ENCODE data around the gene FAM184A.

Gene FAM184A

DNA sequence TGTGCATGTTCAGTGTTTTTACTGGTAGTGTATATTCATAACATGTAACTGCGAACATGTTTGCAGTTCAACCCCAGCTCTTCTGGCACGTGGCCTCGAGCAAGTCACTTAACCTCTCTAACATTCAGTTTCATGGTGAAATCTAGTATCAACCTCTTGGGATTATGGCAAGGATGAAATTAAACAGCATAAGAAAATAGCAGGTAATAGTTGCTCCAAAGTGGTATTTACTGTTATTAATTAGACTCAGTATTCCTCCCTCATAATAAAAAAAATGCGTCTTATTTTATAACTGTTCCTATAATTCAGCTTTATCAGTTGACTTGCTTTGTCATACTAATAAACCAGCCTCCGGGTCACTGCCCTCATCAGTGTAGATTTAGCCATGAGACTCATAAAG is 15.0 kb downstream of the FAM184A start:
- H3K27ac ChIP-seq = no peak overlapping the region
- DNase-seq (ENCODE audit: low read depth, low spot score) = no peak

GRCh38 chr6:119061215-119061614 is 17.2 kb downstream of the FAM184A start:
- no peak for DNase-seq (ENCODE audit: low read depth, low spot score)
- no peak overlapping the region for H3K27ac ChIP-seq

DNA sequence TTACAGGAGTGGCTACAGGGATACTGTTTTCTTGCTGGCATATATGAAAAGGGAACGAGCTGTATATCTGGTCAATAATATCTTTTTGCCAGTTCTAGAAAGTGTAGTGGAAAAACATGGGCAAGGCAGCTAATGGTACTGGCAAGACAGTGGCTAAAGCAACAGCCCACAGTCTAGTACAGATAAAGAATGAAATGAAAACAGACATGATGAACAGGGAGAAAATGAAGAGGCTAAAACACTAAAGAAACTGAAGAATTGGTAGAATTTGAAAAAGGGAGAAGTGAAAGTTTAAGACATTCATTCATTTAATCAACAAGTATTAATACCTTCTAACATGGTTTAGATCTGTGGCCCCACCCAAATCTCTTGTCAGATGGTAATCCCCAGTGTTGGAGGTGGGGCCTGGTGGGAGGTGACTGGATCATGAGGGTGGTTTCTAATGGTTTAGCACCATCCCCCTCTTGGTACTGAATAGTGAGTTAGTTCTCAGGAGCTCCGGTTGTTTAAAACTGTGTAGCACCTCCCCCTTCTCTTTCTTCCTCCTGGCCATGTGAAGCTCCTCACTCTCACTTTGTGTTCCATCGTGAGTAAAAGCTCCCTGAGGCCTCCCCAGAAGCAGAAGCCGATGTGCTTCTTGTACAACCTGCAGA is 18.1 kb downstream of the FAM184A start:
- DNase-seq (ENCODE audit: low read depth, low spot score) = no peak
- no peak overlapping the region for H3K27ac ChIP-seq

- H3K27ac ChIP-seq = no peak overlapping the region
- DNase-seq (ENCODE audit: low read depth, low spot score) = no peak
Measured at GRCh38 chr6:119055069-119055468, 23.4 kb downstream of the FAM184A start.

DNA sequence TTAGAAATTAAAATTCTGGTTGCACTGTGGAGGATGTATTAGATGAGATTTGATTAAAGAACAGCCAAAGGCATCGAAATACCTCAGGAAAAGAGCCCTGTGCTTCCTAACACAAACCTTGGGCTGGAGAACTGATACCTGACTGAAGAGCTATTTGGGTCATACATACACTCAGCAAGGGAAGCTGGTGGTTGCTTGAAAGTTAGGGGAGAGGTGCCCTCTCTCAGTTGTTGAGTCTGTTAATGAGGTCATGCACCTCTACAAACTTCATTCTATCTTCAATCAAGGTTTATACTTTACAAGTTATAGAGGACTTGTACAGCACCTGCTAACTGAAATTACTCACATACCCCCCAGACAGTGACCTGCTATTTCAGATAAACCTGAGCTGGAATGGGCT is 25.5 kb downstream of the FAM184A start:
- H3K27ac ChIP-seq = no peak overlapping the region
- DNase-seq (ENCODE audit: low read depth, low spot score) = no peak

DNA sequence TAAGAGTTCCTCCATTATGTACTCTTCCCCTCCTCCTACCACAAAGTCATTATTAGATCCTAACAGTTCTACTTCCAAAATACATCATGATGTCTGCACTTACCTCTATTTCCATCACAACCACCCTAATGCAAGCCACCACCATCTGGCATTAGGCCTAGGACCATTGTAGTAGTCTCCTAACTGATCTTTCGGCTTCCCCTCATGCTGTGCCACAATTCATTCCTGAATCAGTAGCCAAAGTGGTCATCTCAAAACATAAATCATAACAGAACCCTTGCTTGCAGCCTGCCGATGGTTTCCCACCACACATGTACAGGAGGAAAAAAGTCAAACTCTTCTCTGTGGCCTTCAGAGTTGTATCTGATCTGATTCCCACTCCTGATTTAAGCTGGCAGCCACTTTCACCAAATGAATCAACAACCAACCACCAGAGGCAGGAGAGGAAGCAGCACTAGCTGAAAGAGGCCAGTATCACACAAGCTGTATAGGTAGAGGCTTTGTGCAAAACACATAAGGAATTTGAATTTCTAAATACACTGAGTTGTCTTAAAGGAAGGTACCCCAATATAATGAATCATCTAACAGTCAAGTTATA is 26.1 kb downstream of the FAM184A start:
- no peak overlapping the region for H3K27ac ChIP-seq
- no peak for DNase-seq (ENCODE audit: low read depth, low spot score)

DNA sequence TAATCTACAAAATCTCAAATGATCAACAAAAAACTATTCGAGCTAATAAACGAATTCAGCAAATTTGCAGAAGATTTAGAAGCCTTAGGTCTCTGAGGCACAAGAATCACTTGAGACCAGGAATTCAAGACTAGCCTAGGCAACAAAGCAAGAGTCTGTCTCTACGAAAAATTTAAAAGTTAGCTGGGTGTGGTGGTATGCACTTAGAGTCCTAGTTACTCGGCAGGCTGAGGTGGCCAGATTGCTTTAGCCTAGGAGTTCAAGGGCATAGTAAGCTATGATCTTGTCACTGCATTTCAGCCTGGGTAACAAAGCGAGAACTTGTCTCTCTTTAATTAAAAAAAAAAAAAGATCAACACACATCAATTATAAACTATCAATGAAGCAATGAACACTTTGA is 34.2 kb downstream of the FAM184A start:
- H3K27ac ChIP-seq = no peak overlapping the region
- DNase-seq (ENCODE audit: low read depth, low spot score) = no peak

DNA sequence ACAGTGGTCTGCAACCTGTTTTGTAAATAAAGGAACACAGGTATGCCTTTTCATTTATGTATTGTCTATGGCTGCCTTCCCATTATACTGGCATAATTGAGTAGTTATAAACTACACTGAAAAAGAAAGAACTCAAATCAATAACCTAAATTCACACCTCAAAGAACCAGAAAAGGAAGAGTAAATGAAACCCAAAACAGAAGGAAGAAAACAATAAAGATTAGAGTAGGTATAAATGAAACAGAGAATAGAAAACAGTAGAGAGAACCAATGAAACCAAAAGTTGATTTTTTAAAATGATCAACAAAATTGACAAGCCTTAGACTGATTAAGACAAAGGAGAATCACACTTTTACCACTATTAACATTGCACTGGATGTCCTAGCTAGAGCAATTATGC is 34.7 kb downstream of the FAM184A start:
- H3K27ac ChIP-seq = no peak overlapping the region
- no peak for DNase-seq (ENCODE audit: low read depth, low spot score)

DNA sequence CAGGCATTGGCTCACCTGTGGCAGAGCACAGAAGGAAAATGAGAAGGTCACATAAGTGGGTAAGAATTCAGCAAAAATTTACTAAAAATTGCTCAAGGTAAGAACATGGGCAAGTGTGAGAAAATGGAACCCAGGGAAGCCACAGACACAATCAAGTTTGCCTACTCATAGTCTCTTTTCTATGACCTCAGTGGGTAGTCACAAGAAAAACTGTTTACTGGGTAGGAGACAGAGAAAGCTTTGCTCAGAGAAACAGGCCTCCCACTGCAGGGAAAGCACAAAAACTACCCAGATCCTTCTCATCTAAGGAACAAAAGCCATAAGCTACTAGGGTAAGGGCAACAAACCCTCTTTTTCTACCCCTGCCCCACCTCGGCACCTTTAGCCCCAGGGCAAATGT is 35.2 kb downstream of the FAM184A start:
- DNase-seq (ENCODE audit: low read depth, low spot score) = no peak
- H3K27ac ChIP-seq = no peak overlapping the region

- no peak for DNase-seq (ENCODE audit: low read depth, low spot score)
- H3K27ac ChIP-seq = no peak overlapping the region
Measured at GRCh38 chr6:119040636-119041035, 37.8 kb downstream of the FAM184A start.

- H3K27ac ChIP-seq = no peak overlapping the region
- DNase-seq (ENCODE audit: low read depth, low spot score) = no peak
Measured at GRCh38 chr6:119040229-119040628, 38.2 kb downstream of the FAM184A start.

DNA sequence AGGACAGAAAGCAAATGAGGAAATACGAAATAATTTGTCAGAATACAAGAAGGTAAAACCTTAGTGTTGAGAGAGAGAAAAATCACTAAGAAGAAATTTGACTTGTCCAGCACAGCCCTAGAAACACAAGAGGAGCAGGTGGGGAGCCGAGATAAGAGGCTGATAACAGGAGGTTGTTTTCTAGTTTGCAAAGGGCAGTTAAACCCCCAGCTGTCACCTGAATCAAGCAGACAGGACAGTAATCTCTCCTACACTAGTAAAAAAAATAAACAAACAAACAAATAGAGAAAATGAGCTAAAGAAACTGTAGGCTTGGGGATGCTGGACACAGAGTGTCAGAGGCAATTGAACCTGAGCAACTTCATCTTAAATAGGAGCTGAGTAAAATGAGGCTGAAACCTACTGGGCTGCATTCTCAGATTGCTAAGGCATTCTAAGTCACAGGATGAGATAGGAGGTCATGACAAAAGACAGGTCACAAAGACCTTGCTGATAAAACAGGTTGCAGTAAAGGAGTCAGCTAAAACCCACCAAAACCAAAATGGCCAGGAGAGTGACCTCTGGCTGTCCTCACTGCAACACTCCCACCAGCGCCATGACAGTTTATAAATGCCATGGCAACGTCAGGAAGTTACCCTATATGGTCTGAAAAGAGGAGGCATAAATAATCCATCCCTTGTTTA is 40.4 kb downstream of the FAM184A start:
- DNase-seq (ENCODE audit: low read depth, low spot score) = no peak
- H3K27ac ChIP-seq = no peak overlapping the region

GRCh38 chr6:119037264-119037663 is 41.2 kb downstream of the FAM184A start:
- no peak for DNase-seq (ENCODE audit: low read depth, low spot score)
- H3K27ac ChIP-seq = no peak overlapping the region

GRCh38 chr6:119036081-119036480 is 42.4 kb downstream of the FAM184A start:
- H3K27ac ChIP-seq = no peak overlapping the region
- DNase-seq (ENCODE audit: low read depth, low spot score) = no peak

GRCh38 chr6:119035459-119035858 is 43.0 kb downstream of the FAM184A start:
- DNase-seq (ENCODE audit: low read depth, low spot score) = no peak
- H3K27ac ChIP-seq = no peak overlapping the region

DNA sequence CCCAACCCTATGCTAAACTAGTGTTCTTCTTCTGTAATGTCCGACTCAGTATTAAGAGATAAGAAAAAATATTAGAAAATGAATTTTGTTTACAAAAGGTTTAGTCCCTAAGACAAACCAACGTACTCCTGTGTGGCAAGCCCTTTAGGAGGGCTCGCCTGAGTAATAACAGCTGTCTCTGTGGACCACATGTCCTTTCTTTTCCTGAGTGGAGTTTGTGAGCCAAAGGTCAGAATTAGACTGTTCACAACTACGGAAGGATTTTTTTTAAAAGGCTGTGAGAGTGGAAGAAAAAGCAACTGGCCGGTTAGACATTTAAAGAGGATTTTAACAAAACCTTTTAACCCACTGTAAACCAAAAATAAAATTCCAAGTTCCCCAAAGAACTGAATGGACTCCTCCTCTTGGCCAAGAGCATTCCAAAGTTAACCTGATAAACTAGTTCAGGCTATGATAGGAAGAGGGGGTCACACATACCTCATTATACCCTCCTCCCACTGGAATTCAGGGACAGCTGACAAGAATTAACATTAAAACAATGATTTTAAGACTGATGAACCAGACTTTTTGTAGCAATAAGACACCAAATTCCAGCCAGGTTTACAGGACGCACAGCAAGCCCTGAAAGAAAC is 43.5 kb downstream of the FAM184A start:
- no peak for DNase-seq (ENCODE audit: low read depth, low spot score)
- no peak overlapping the region for H3K27ac ChIP-seq

DNA sequence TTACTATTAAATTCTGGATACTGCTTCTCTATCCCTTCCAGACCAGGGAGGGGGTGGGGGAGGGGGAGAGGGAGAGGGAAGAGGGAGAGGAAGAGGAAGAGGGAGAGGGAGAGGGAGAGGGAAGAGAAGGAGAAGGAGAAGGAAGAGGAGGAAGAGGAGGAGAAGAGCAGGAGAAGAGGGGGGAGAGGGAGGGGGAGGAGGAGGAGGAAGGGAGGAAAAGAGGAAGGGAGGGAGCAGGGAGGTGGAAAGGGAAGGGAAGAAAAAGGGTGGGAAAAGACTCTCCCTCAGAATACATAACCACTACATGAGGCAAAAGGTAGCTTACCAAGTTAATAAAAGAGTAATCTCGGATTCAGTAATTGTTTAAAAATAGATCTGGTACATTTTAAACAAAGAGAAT is 46.0 kb downstream of the FAM184A start:
- H3K27ac ChIP-seq = no peak overlapping the region
- DNase-seq (ENCODE audit: low read depth, low spot score) = no peak

GRCh38 chr6:119030759-119031158 is 47.7 kb downstream of the FAM184A start:
- no peak overlapping the region for H3K27ac ChIP-seq
- DNase-seq (ENCODE audit: low read depth, low spot score) = no peak

DNA sequence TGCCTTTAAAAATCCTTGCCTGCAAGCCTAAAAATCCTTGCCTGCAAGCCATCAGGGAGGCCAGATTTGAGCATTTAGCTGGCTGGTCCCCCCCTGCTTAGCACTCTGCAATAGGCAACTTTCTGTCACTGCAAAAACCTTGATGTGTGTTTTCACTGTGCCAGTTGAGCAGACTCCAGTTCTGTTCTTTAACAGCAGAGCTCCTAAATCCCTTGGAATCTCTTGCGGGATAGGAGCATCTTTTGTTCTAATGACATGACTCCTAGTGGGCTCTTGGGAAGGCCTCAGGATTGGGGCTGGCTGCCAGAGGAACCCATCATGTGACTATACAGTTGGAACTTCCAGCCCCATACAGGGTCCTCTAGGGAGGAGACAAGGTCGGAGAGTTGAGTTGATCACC is 50.4 kb downstream of the FAM184A start:
- no peak for DNase-seq (ENCODE audit: low read depth, low spot score)

GRCh38 chr6:119027465-119027864 is 51.0 kb downstream of the FAM184A start:
- no peak overlapping the region for H3K27ac ChIP-seq
- DNase-seq (ENCODE audit: low read depth, low spot score) = no peak

More for the DNA sequence above, 50.4 kb downstream of the FAM184A start:
- no peak overlapping the region for H3K27ac ChIP-seq

- no peak overlapping the region for H3K27ac ChIP-seq
- DNase-seq (ENCODE audit: low read depth, low spot score) = no peak
Measured at GRCh38 chr6:119026822-119027221, 51.6 kb downstream of the FAM184A start.
